Measurements from ENCODE around the gene PBX2.

The PBX2 gene

GRCh38 chr6:32153564-32154513 lies 36.2 kb downstream of the PBX2 start, which contains the start of gene PPT2:
Gene PPT2 (plus strand): TSS chr6:32154141. CDS start chr6:32154595, 454 bp downstream.
- Histone ChIP-seq H2AFZ (ENCODE audit: insufficient read depth, low read length, poor library complexity) (peak within 1 kb of the TSS; percentile 96), H2BK12ac (ENCODE audit: low read length) (peak within 1 kb of the TSS; percentile 32), H3K79me1 (ENCODE audit: low read length) (peaks cover 19% of the 10 kb centered on the region), H3K9ac (ENCODE audit: low read length) (peak within 1 kb of the TSS; percentile 78), H2BK5ac (ENCODE audit: low read depth, low read length, poor library complexity) (peak within 1 kb of the TSS; percentile 87), H3K79me2 (ENCODE audit: control insufficient read depth, insufficient read depth, low read length, poor library complexity) (peaks cover 14% of the 10 kb centered on the region), H3K18ac (ENCODE audit: low read length) (peak within 1 kb of the TSS; percentile 86), H4K12ac (ENCODE audit: low read depth, low read length) (peak within 1 kb of the TSS; percentile 91), H3K36me3 (ENCODE audit: control insufficient read depth in 1 of 2, insufficient read depth in 2 of 2, low read length in 2 of 2) (peaks cover 20 to 23% of the 10 kb centered on the region in 2 experiments), H3K23ac (ENCODE audit: low read length) (no peak within 1 kb of the TSS), H3K4me3 (ENCODE audit: low read depth, low read length) (peak within 1 kb of the TSS; percentile 82), H2AK5ac (ENCODE audit: low read length) (peak within 1 kb of the TSS; percentile 59), H3K4me1 (ENCODE audit: control insufficient read depth in 1 of 2, insufficient read depth in 2 of 2, low read length in 2 of 2) (peaks cover 10 to 13% of the 10 kb centered on the region in 2 experiments), H4K91ac (ENCODE audit: low read depth, low read length) (peak within 1 kb of the TSS; percentile 84), H3K4ac (ENCODE audit: low read depth, low read length) (peak within 1 kb of the TSS; percentile 75), H3K4me2 (ENCODE audit: low read length) (peak within 1 kb of the TSS; percentile 96), H2BK120ac (ENCODE audit: insufficient read depth, low read length, poor library complexity) (peak within 1 kb of the TSS; percentile 84), H3K27me3 (ENCODE audit: insufficient read depth, low read length) (peaks cover 20% of the 10 kb centered on the region), H3K14ac (ENCODE audit: low read length) (peak within 1 kb of the TSS; percentile 89), H3K9me3 (ENCODE audit: insufficient read depth, low read depth, low read length) (peaks cover 2% of the 10 kb centered on the region), H3K27ac (ENCODE audit: low read depth, low read length) (peak within 1 kb of the TSS; percentile 75), H4K8ac (ENCODE audit: low read depth, low read length) (peak within 1 kb of the TSS; percentile 87)
- peak; percentile 38 to 58 for DNase-seq
- WGBS (ENCODE audit: extremely low coverage, insufficient coverage, insufficient read length): no CpG with 5 or more reads among the region's 52 CpGs

DNA sequence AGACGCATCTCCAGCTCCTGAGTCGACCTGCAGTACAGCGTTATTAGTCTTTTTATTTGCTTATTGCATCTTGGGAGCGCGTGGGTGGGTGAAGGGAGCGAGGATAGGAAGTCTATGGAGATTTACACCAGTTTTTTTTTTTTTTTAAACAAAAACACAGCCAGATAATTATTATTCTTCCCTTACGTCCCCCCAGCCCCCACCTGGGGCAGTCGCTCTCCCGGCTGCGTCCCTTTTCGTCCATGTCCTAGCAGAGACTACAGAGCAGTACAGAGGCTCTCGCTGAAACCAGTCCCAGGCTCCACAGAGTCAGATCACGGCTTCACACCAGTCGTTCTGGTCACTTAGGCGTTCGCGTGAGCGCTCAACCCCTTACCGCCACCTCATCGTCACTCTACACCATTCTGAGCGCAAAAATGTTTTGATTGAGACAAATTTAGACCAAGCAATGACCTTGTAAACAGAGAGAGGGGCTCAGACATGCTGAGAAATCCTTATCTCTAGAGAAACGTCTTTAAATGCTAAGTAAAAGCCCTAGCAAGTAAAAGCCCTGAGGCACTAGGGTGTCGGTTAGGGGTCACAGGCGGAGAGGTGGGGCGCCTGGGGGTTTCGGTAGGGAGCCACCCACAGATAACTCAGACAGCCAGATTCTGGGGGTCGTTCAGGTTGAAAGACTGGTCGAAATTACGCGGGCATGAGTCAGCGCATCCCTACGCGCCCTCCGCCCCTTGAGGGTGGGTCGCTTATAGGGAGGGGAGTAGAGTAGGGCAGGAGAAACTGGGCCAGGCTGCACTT lies 37.0 kb downstream of the PBX2 start:
- H3K14ac ChIP-seq (ENCODE audit: low read length): peak overlapping the region; percentile 87
- H3K4ac ChIP-seq (ENCODE audit: low read depth, low read length): peak overlapping the region; percentile 38
- H3K79me2 ChIP-seq (ENCODE audit: control insufficient read depth, insufficient read depth, low read length, poor library complexity): peaks cover 14% of the 10 kb centered on the region
- H3K79me1 ChIP-seq (ENCODE audit: low read length): peaks cover 19% of the 10 kb centered on the region
- peak overlapping the region; percentile 82 for H3K4me3 ChIP-seq (ENCODE audit: low read depth, low read length)
- peak overlapping the region; percentile 84 for H2BK120ac ChIP-seq (ENCODE audit: insufficient read depth, low read length, poor library complexity)
- H4K12ac ChIP-seq (ENCODE audit: low read depth, low read length): peak overlapping the region; percentile 91
- peaks cover 10 to 13% of the 10 kb centered on the region in 2 experiments for H3K4me1 ChIP-seq (ENCODE audit: control insufficient read depth in 1 of 2, insufficient read depth in 2 of 2, low read length in 2 of 2)
- H3K27ac ChIP-seq (ENCODE audit: low read depth, low read length): peak overlapping the region; percentile 37
- no CpG with 5 or more reads among the region's 35 CpGs for WGBS (ENCODE audit: extremely low coverage, insufficient coverage, insufficient read length)
- peak overlapping the region; percentile 86 for H3K18ac ChIP-seq (ENCODE audit: low read length)
- peak overlapping the region; percentile 96 for H3K4me2 ChIP-seq (ENCODE audit: low read length)
- peak overlapping the region; percentile 71 for H2AFZ ChIP-seq (ENCODE audit: insufficient read depth, low read length, poor library complexity)
- peak overlapping the region; percentile 81 for H4K8ac ChIP-seq (ENCODE audit: low read depth, low read length)
- H2BK5ac ChIP-seq (ENCODE audit: low read depth, low read length, poor library complexity): peak overlapping the region; percentile 87
- peak overlapping the region; percentile 43 for H3K9ac ChIP-seq (ENCODE audit: low read length)
- DNase-seq: peak in 1 of 2 donors; percentile 37
- H3K23ac ChIP-seq (ENCODE audit: low read length): no peak overlapping the region
- peaks cover 20% of the 10 kb centered on the region for H3K27me3 ChIP-seq (ENCODE audit: insufficient read depth, low read length)
- H2AK5ac ChIP-seq (ENCODE audit: low read length): no peak overlapping the region
- peaks cover 18 to 20% of the 10 kb centered on the region in 2 experiments for H3K36me3 ChIP-seq (ENCODE audit: control insufficient read depth in 1 of 2, insufficient read depth in 2 of 2, low read length in 2 of 2)
- H3K9me3 ChIP-seq (ENCODE audit: insufficient read depth, low read depth, low read length): peaks cover 3% of the 10 kb centered on the region
- H2BK12ac ChIP-seq (ENCODE audit: low read length): peak overlapping the region; percentile 32
- H4K91ac ChIP-seq (ENCODE audit: low read depth, low read length): peak overlapping the region; percentile 84

DNA sequence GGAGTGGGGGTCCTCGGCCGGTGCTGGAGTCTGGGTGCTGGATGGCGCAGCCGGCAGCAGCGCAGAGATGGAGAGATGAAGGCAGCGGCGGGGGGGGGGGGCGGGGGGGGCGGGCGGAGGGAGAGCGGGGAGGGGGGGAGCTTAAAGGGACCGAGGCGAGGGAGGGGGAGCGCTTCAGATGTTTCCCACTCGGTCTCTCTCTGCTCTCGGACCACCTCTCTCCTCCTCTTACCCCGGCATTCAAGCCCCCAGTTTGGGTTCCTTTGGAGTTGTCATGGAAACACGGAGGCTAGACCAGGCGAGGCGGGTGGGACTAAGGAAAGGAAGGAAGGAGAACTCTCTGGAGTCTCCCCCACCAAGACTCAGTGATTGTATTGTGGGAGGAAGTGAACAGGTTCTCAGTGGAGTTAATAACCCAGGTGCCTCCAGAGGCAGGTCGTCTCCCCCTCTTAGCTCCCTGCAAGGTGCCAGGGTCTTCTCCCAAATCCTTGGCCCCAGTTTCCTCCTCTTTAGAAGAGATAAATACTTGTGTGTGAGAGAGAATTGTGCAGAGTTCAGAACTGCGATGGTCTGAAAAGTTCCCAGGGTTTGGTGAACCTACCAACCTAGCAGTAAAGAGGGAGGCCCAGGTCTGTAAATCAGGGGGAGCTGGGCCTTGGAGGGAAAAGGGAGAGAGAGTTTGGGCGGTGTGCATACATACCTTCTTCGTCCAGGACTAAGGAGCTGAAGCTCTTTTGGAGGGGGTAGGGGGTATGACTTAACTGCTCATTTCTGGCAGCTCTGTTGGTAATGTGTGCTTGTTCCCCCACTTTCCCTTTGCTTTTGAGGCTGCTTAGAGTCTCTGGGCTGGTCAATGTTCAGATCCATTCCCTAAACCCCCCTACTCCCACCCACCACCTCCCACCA lies 37.9 kb downstream of the PBX2 start, which contains the start of gene PRRT1:
PRRT1 (minus strand) TSS at position 77 of the 906 bp plus-strand sequence. CDS start 112 bp downstream, outside the sequence.
- H3K27me3 ChIP-seq (ENCODE audit: insufficient read depth, low read length): peaks cover 20% of the 10 kb centered on the region
- H4K91ac ChIP-seq (ENCODE audit: low read depth, low read length): peak within 1 kb of the TSS; percentile 45
- H3K79me2 ChIP-seq (ENCODE audit: control insufficient read depth, insufficient read depth, low read length, poor library complexity): peaks cover 14% of the 10 kb centered on the region
- DNase-seq: no peak
- no peak within 1 kb of the TSS for H4K12ac ChIP-seq (ENCODE audit: low read depth, low read length)
- H3K23ac ChIP-seq (ENCODE audit: low read length): no peak within 1 kb of the TSS
- H3K27ac ChIP-seq (ENCODE audit: low read depth, low read length): no peak within 1 kb of the TSS
- peaks cover 10 to 13% of the 10 kb centered on the region in 2 experiments for H3K4me1 ChIP-seq (ENCODE audit: control insufficient read depth in 1 of 2, insufficient read depth in 2 of 2, low read length in 2 of 2)
- H2BK12ac ChIP-seq (ENCODE audit: low read length): peak within 1 kb of the TSS; percentile 38
- H3K36me3 ChIP-seq (ENCODE audit: control insufficient read depth in 1 of 2, insufficient read depth in 2 of 2, low read length in 2 of 2): peaks cover 11 to 13% of the 10 kb centered on the region in 2 experiments
- no peak within 1 kb of the TSS for H2BK120ac ChIP-seq (ENCODE audit: insufficient read depth, low read length, poor library complexity)
- H4K8ac ChIP-seq (ENCODE audit: low read depth, low read length): peak within 1 kb of the TSS; percentile 14
- no peak within 1 kb of the TSS for H3K9ac ChIP-seq (ENCODE audit: low read length)
- H3K4me2 ChIP-seq (ENCODE audit: low read length): peak within 1 kb of the TSS; percentile 96
- no CpG with 5 or more reads among the region's 24 CpGs for WGBS (ENCODE audit: extremely low coverage, insufficient coverage, insufficient read length)
- H2AK5ac ChIP-seq (ENCODE audit: low read length): no peak within 1 kb of the TSS
- no peak within 1 kb of the TSS for H3K4ac ChIP-seq (ENCODE audit: low read depth, low read length)
- no peak within 1 kb of the TSS for H2BK5ac ChIP-seq (ENCODE audit: low read depth, low read length, poor library complexity)
- H2AFZ ChIP-seq (ENCODE audit: insufficient read depth, low read length, poor library complexity): no peak within 1 kb of the TSS
- no peak within 1 kb of the TSS for H3K18ac ChIP-seq (ENCODE audit: low read length)
- H3K14ac ChIP-seq (ENCODE audit: low read length): no peak within 1 kb of the TSS
- peaks cover 19% of the 10 kb centered on the region for H3K79me1 ChIP-seq (ENCODE audit: low read length)
- no peak within 1 kb of the TSS for H3K4me3 ChIP-seq (ENCODE audit: low read depth, low read length)
- peaks cover 3% of the 10 kb centered on the region for H3K9me3 ChIP-seq (ENCODE audit: insufficient read depth, low read depth, low read length)

All from trophoblast cell (in vitro differentiated cells and primary cell).